Transverse colon (tissue), 4 donors: Measurements from ENCODE around the gene IPPK.

Experiments
- CTCF ChIP-seq, 5 experiments: fragments of 200-600 bp in 3 of 5; fragments of 450-650 bp in 2 of 5; sonication (generic) in 3 of 5; IDR thresholded peaks; 1 replicate in 2 of 5; 2 replicates in 3 of 5; pipeline ENCODE4 v1.5.1; 2016 to 2017; ENCODE audit warnings: antibody characterized with exemption in 5 of 5, inconsistent platforms in 3 of 5, mild to moderate bottlenecking in 2 of 5, moderate library complexity in 1 of 5
- EP300 ChIP-seq: sonication (generic); formaldehyde crosslinking; IDR thresholded peaks from one replicate; pipeline ENCODE4 v1.6.1; 2017; ENCODE audit warnings: antibody characterized with exemption, low read depth
- POLR2A ChIP-seq: fragments of 450-650 bp; IDR thresholded peaks from one replicate; pipeline ENCODE4 v1.6.1; 2016; ENCODE audit warnings: antibody characterized with exemption, mild to moderate bottlenecking, moderate library complexity
- POLR2AphosphoS5 ChIP-seq, 3 donors: sonication (generic); formaldehyde crosslinking; IDR thresholded peaks; one replicate each; pipeline ENCODE4 v1.6.1; 2016; ENCODE audit warnings: antibody characterized with exemption in 3 of 3

- TF ChIP-seq CTCF (IDR thresholded peaks at IDR 0.05) (no peak), POLR2A (no peak), EP300 (no peak), POLR2AphosphoS5 (IDR thresholded peaks at IDR 0.05) (no peak)
Measured at GRCh38 chr9:92671323-92671722, 1.4 kb upstream of the IPPK start.
